Measurements from ENCODE around the gene CDH20. TPM values are rescaled to one million over a fixed set of nuclear protein-coding genes. Genes with fewer than 3 reads are reported as not detected.

CDH20 gene
- total RNA-seq, 1 experiment from 2014 or later = not detected

DNA sequence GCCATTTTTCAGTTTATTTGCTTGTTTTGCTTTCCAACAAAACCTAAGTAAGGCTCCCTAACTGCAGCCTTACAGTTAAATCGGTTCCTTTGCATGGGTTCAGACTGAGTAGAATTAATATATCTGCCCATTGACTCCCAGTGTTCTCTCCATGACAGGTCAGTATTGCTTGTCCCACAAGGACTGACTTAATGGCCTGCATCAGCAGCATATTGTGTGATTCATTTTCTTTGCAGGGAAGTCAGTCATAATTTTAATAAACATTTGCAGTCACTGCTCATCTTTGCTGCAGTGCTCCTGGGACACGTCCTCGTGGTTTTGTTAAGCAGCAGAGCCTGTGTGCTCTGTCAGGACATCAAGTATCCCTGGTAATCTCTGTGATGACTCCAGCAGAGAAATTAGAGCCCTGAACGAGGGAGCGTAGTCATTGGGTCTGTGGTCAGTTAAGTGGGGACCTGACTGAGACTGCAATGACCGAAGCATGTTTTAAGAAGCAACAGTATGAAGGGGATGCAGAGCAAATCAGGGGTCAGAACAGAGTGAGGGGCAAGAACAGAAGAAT lies 93.3 kb downstream of the CDH20 start:
- ATAC-seq = no peak
- no peaks in the 10 kb centered on the region for H3K9me3 ChIP-seq (ENCODE audit: low read length)
- H3K27me3 ChIP-seq (ENCODE audit: low read length) = no peaks in the 10 kb centered on the region
- H3K9ac ChIP-seq (ENCODE audit: low read length) = no peak overlapping the region
- no peak overlapping the region for H3K27ac ChIP-seq (ENCODE audit: low read length)
- no peaks in the 10 kb centered on the region for H3K79me2 ChIP-seq (ENCODE audit: low read length)
- H4K20me1 ChIP-seq (ENCODE audit: low read length) = no peaks in the 10 kb centered on the region
- intact Hi-C loops (cut with micrococcal nuclease) = no loop called here
- H3K4me1 ChIP-seq (ENCODE audit: insufficient read depth, low read length) = no peaks in the 10 kb centered on the region
- H3K9me2 ChIP-seq (replicated peaks; ENCODE audit: low read length) = no peaks in the 10 kb centered on the region
- no peak for DNase-seq
- no peak overlapping the region for H2AFZ ChIP-seq (ENCODE audit: low read length)
- no peak overlapping the region for H3K4me3 ChIP-seq (ENCODE audit: low read length)
- ChIA-PET CTCF (no interaction called here), POLR2A (ENCODE audit: unreplicated experiment) (no interaction called here)
- H3F3A ChIP-seq (ENCODE audit: low read length, unreplicated experiment) = no peaks in the 10 kb centered on the region
- H3K4me2 ChIP-seq (ENCODE audit: low read length) = no peak overlapping the region
- BruUV-seq (replicated peaks) = no TSS peak
- no peaks in the 10 kb centered on the region for H3K36me3 ChIP-seq (ENCODE audit: low read depth, low read length)
- no peak for TF ChIP-seq EZH2phosphoT487 (IDR thresholded peaks at IDR 0.05; ENCODE audit: borderline replicate concordance, low read length)
- no peak for TF ChIP-seq EZH2 (IDR thresholded peaks at IDR 0.05; ENCODE audit: low read length, unreplicated experiment)
- no peak for TF ChIP-seq CTCF (conservative IDR thresholded peaks at IDR 0.05; ENCODE audit: low read depth, low read length)

GRCh38 chr18:61428266-61428665 lies 95.0 kb downstream of the CDH20 start:
- no peaks in the 10 kb centered on the region for H3F3A ChIP-seq (ENCODE audit: low read length, unreplicated experiment)
- no peak overlapping the region for H2AFZ ChIP-seq (ENCODE audit: low read length)
- no peaks in the 10 kb centered on the region for H4K20me1 ChIP-seq (ENCODE audit: low read length)
- no peak for ATAC-seq
- ChIA-PET POLR2A (ENCODE audit: unreplicated experiment) (no interaction called here), CTCF (no interaction called here)
- H3K4me3 ChIP-seq (ENCODE audit: low read length) = no peak overlapping the region
- TF ChIP-seq CTCF (conservative IDR thresholded peaks at IDR 0.05; ENCODE audit: low read depth, low read length) (no peak), EZH2phosphoT487 (IDR thresholded peaks at IDR 0.05; ENCODE audit: borderline replicate concordance, low read length) (no peak), EZH2 (IDR thresholded peaks at IDR 0.05; ENCODE audit: low read length, unreplicated experiment) (no peak)
- H3K36me3 ChIP-seq (ENCODE audit: low read depth, low read length) = no peaks in the 10 kb centered on the region
- intact Hi-C loops (cut with micrococcal nuclease) = no loop called here
- H3K4me1 ChIP-seq (ENCODE audit: insufficient read depth, low read length) = no peaks in the 10 kb centered on the region
- no peaks in the 10 kb centered on the region for H3K9me2 ChIP-seq (replicated peaks; ENCODE audit: low read length)
- no peak overlapping the region for H3K27ac ChIP-seq (ENCODE audit: low read length)
- no peaks in the 10 kb centered on the region for H3K27me3 ChIP-seq (ENCODE audit: low read length)
- no peaks in the 10 kb centered on the region for H3K79me2 ChIP-seq (ENCODE audit: low read length)
- no peak overlapping the region for H3K9ac ChIP-seq (ENCODE audit: low read length)
- BruUV-seq (replicated peaks) = no TSS peak
- H3K9me3 ChIP-seq (ENCODE audit: low read length) = no peaks in the 10 kb centered on the region
- no peak for DNase-seq
- H3K4me2 ChIP-seq (ENCODE audit: low read length) = no peak overlapping the region

DNA sequence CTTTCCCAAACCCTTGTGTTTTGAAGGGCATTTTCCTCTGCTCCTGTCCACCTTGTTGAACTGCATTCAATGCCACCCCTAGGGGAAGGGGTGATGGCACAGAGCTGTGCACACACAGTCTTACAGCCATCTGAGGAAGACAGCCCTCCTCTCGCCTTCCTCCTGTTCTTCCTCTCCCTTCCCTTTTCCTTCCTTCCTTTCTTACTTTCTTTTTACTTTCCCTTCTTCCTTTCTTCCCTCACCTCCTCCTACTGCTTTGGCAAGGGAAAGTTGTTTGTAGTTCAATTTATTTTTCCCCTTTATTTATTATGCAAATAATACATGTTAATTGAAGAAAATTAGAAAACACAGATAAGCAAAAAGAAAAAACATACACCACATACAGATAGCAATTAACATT lies 99.4 kb downstream of the CDH20 start:
- ChIA-PET POLR2A (ENCODE audit: unreplicated experiment) (no interaction called here), CTCF (no interaction called here)
- ATAC-seq (no peak), DNase-seq (no peak)
- no peak overlapping the region for H3K4me2 ChIP-seq (ENCODE audit: low read length)
- H3K9ac ChIP-seq (ENCODE audit: low read length) = no peak overlapping the region
- intact Hi-C loops (cut with micrococcal nuclease) = no loop called here
- no peaks in the 10 kb centered on the region for H3F3A ChIP-seq (ENCODE audit: low read length, unreplicated experiment)
- H3K36me3 ChIP-seq (ENCODE audit: low read depth, low read length) = no peaks in the 10 kb centered on the region
- TF ChIP-seq EZH2 (IDR thresholded peaks at IDR 0.05; ENCODE audit: low read length, unreplicated experiment) = no peak
- no peak for TF ChIP-seq EZH2phosphoT487 (IDR thresholded peaks at IDR 0.05; ENCODE audit: borderline replicate concordance, low read length)
- no peak for TF ChIP-seq CTCF (conservative IDR thresholded peaks at IDR 0.05; ENCODE audit: low read depth, low read length)
- no peak overlapping the region for H2AFZ ChIP-seq (ENCODE audit: low read length)
- no peak overlapping the region for H3K27ac ChIP-seq (ENCODE audit: low read length)
- H3K79me2 ChIP-seq (ENCODE audit: low read length) = no peaks in the 10 kb centered on the region
- H3K4me3 ChIP-seq (ENCODE audit: low read length) = no peak overlapping the region
- BruUV-seq (replicated peaks) = no TSS peak
- H4K20me1 ChIP-seq (ENCODE audit: low read length) = no peaks in the 10 kb centered on the region
- no peaks in the 10 kb centered on the region for H3K9me3 ChIP-seq (ENCODE audit: low read length)
- no peaks in the 10 kb centered on the region for H3K9me2 ChIP-seq (replicated peaks; ENCODE audit: low read length)
- no peaks in the 10 kb centered on the region for H3K4me1 ChIP-seq (ENCODE audit: insufficient read depth, low read length)
- no peaks in the 10 kb centered on the region for H3K27me3 ChIP-seq (ENCODE audit: low read length)
